Endodermal cell (in vitro differentiated cells): Measurements from ENCODE around the gene LHX3. TPM values are rescaled to one million over a fixed set of nuclear protein-coding genes. Genes with fewer than 3 reads are reported as not detected.

ENCODE experiments used
- DNase-seq: peaks from one replicate; pipeline ENCODE4 v3.0.0-alpha.2; 2017
- H3K27ac ChIP-seq: 2 replicates; pipeline ENCODE4 v1.5.1; 2013; ENCODE audit warnings: mild to moderate bottlenecking, low read depth, low read length, moderate library complexity
- H3K27me3 ChIP-seq: 2 replicates; pipeline ENCODE4 v1.6.1; 2013; ENCODE audit warnings: mild to moderate bottlenecking, low read length, moderate library complexity; ENCODE audit not compliant: insufficient read depth, control insufficient read depth, poor library complexity, severe bottlenecking
- H3K36me3 ChIP-seq: 2 replicates; pipeline ENCODE4 v1.7.0; 2013; ENCODE audit warnings: mild to moderate bottlenecking, low read length, moderate library complexity; ENCODE audit not compliant: control insufficient read depth, insufficient read depth
- H3K4me1 ChIP-seq: one replicate; pipeline ENCODE4 v1.7.0; 2013; ENCODE audit warnings: low read length; ENCODE audit not compliant: control insufficient read depth, insufficient read depth
- H3K4me3 ChIP-seq: 2 replicates; pipeline ENCODE4 v1.5.1; 2013; ENCODE audit warnings: mild to moderate bottlenecking, low read length, moderate library complexity
- H3K9ac ChIP-seq: 2 replicates; pipeline ENCODE4 v1.6.1; 2013; ENCODE audit warnings: mild to moderate bottlenecking, low read length, moderate library complexity; ENCODE audit not compliant: poor library complexity, severe bottlenecking; ENCODE audit errors: extremely low read depth
- H3K9me3 ChIP-seq: 2 replicates; pipeline ENCODE4 v1.6.1; 2013; ENCODE audit warnings: mild to moderate bottlenecking, low read length, moderate library complexity; ENCODE audit not compliant: control insufficient read depth
- H3K27ac Mint-ChIP-seq: 2 replicates; pipeline ENCODE4 v1.8.0; 2020; ENCODE audit warnings: mixed read lengths
- H3K27me3 Mint-ChIP-seq: 2 replicates; pipeline ENCODE4 v1.8.0; 2021; ENCODE audit warnings: mild to moderate bottlenecking, mixed read lengths; ENCODE audit not compliant: insufficient read depth
- H3K36me3 Mint-ChIP-seq: 2 replicates; pipeline ENCODE4 v1.8.0; 2020; ENCODE audit warnings: low read depth, mixed read lengths
- H3K4me1 Mint-ChIP-seq: 2 replicates; pipeline ENCODE4 v1.8.0; 2020; ENCODE audit warnings: mixed read lengths
- H3K4me3 Mint-ChIP-seq: 2 replicates; pipeline ENCODE4 v1.8.0; 2020; ENCODE audit warnings: mild to moderate bottlenecking, moderate library complexity, mixed read lengths
- H3K9me3 Mint-ChIP-seq: 2 replicates; pipeline ENCODE4 v1.8.0; 2020; ENCODE audit warnings: mild to moderate bottlenecking, mixed read lengths
- CTCF ChIP-seq: fragments of 200-600 bp; sonication (generic); conservative IDR thresholded peaks from 2 replicates; pipeline ENCODE4 v1.5.0; 2021; ENCODE audit warnings: antibody characterized with exemption, mild to moderate bottlenecking
- WGBS, 2 experiments: methylation state at CpG; one replicate each; pipeline versions ENCODE4 v1.1.5 to v1.1.7; 2013; ENCODE audit warnings: missing lambda C conversion rate in 2 of 2, mixed read lengths in 1 of 2; ENCODE audit not compliant: insufficient coverage in 1 of 2, insufficient read length in 1 of 2; 5-methylcytosine and 5-hydroxymethylcytosine counted together
- total RNA-seq, 2 donors: library from RNA; stranded (reverse); fragmentation: NEBNext Ultra II Directional in 1 of 2; extraction: Animal tissue kit (Norgen Biotek cat#: 25700) in 1 of 2; gene quantifications; 2 replicates in 1 of 2; 3 replicates in 1 of 2; pipeline ENCODE4 v1.2.1, GENCODE V29; 2021

The LHX3 gene
- total RNA-seq, 2 donors from 2014 or later, result not detected

- Mint-ChIP-seq H3K4me1 (no peaks in the 10 kb centered on the region), H3K4me3 (no peak overlapping the region), H3K27ac (peak overlapping the region; percentile 35), H3K9me3 (no peaks in the 10 kb centered on the region), H3K27me3 (no peaks in the 10 kb centered on the region), H3K36me3 (peaks cover 22% of the 10 kb centered on the region)
- H3K27ac ChIP-seq, result no peak overlapping the region
- TF ChIP-seq CTCF, result no peak
- H3K9ac ChIP-seq, result no peak overlapping the region
- H3K4me3 ChIP-seq, result no peak overlapping the region
- WGBS, 2 experiments, result 93 to 96% methylated on average over 15 to 27 of the region's 31 CpGs
- H3K4me1 ChIP-seq, result no peaks in the 10 kb centered on the region
- no peaks in the 10 kb centered on the region for H3K9me3 ChIP-seq
- no peak for DNase-seq
- H3K36me3 ChIP-seq, result no peaks in the 10 kb centered on the region
- no peaks in the 10 kb centered on the region for H3K27me3 ChIP-seq
Measured at GRCh38 chr9:136231478-136232297, 26.8 kb upstream of the LHX3 start.

- no peaks in the 10 kb centered on the region for H3K9me3 ChIP-seq
- no peak overlapping the region for H3K9ac ChIP-seq
- H3K4me3 ChIP-seq, result no peak overlapping the region
- Mint-ChIP-seq H3K4me1 (no peaks in the 10 kb centered on the region), H3K36me3 (peaks cover 16% of the 10 kb centered on the region), H3K4me3 (no peak overlapping the region), H3K9me3 (no peaks in the 10 kb centered on the region), H3K27ac (peak overlapping the region; percentile 35), H3K27me3 (no peaks in the 10 kb centered on the region)
- no peak overlapping the region for H3K27ac ChIP-seq
- no peak for DNase-seq
- no peak for TF ChIP-seq CTCF
- 93 to 94% methylated on average over 6 to 9 of the region's 9 CpGs for WGBS, 2 experiments
- peaks cover 2% of the 10 kb centered on the region for H3K36me3 ChIP-seq
- no peaks in the 10 kb centered on the region for H3K27me3 ChIP-seq
- H3K4me1 ChIP-seq, result no peaks in the 10 kb centered on the region
Measured at GRCh38 chr9:136230773-136231172, 25.8 kb upstream of the LHX3 start.

- H3K36me3 ChIP-seq, result peaks cover 5% of the 10 kb centered on the region
- WGBS, 2 experiments, result 91 to 93% methylated on average over 10 of the region's 10 CpGs
- H3K9me3 ChIP-seq, result no peaks in the 10 kb centered on the region
- Mint-ChIP-seq H3K27me3 (no peaks in the 10 kb centered on the region), H3K9me3 (no peaks in the 10 kb centered on the region), H3K4me3 (no peak overlapping the region), H3K36me3 (peaks cover 14% of the 10 kb centered on the region), H3K27ac (no peak overlapping the region), H3K4me1 (no peaks in the 10 kb centered on the region)
- no peak for DNase-seq
- H3K27ac ChIP-seq, result no peak overlapping the region
- no peak overlapping the region for H3K9ac ChIP-seq
- no peaks in the 10 kb centered on the region for H3K27me3 ChIP-seq
- no peak for TF ChIP-seq CTCF
- no peaks in the 10 kb centered on the region for H3K4me1 ChIP-seq
- no peak overlapping the region for H3K4me3 ChIP-seq
Measured at GRCh38 chr9:136230365-136230764, 25.4 kb upstream of the LHX3 start.
